Astrocyte (in vitro differentiated cells and primary cell): ENCODE data around the gene NBPF3. TPM values are rescaled to one million over a fixed set of nuclear protein-coding genes. Genes with fewer than 3 reads are reported as not detected.
A peak's percentile ranks its signal among the peaks of the same experiment; 100 is the strongest.

Experiments used
- DNase-seq: peaks from one replicate; pipeline ENCODE4 v3.0.0-alpha.2; 2010; ENCODE audit warnings: low read depth
- FAIRE-seq: peaks from 2 replicates; lab custom pipeline; 2011; peaks lifted over from hg19 to GRCh38; lab: Jason Lieb, UNC
- H2AFZ ChIP-seq: 2 replicates; pipeline ENCODE4 v1.6.0; 2012; ENCODE audit warnings: low read depth, low read length, inconsistent platforms
- H3K27ac ChIP-seq: 2 replicates; pipeline ENCODE4 v1.5.1; 2011; ENCODE audit warnings: low read depth, low read length, inconsistent platforms
- H3K27me3 ChIP-seq: 2 replicates; pipeline ENCODE4 v1.6.0; 2011; ENCODE audit warnings: low read length, inconsistent platforms; ENCODE audit not compliant: insufficient read depth
- H3K36me3 ChIP-seq: 2 replicates; pipeline ENCODE4 v1.5.1; 2011; ENCODE audit warnings: low read length, inconsistent platforms; ENCODE audit not compliant: insufficient read depth
- H3K4me1 ChIP-seq: 2 replicates; pipeline ENCODE4 v1.5.1; 2011; ENCODE audit warnings: low read length, inconsistent platforms; ENCODE audit not compliant: insufficient read depth
- H3K4me2 ChIP-seq: 2 replicates; pipeline ENCODE4 v1.6.0; 2012; ENCODE audit warnings: low read length, inconsistent platforms
- H3K4me3 ChIP-seq: 2 replicates; pipeline ENCODE4 v1.5.1; 2011; ENCODE audit warnings: low read depth, mild to moderate bottlenecking, low read length, inconsistent platforms; ENCODE audit not compliant: insufficient read depth
- H3K79me2 ChIP-seq: 2 replicates; pipeline ENCODE4 v1.6.0; 2012; ENCODE audit warnings: mild to moderate bottlenecking, low read length, inconsistent platforms; ENCODE audit not compliant: insufficient read depth
- H3K9ac ChIP-seq: 2 replicates; pipeline ENCODE4 v1.6.0; 2012; ENCODE audit warnings: mild to moderate bottlenecking, low read length, inconsistent platforms
- H3K9me3 ChIP-seq: 2 replicates; pipeline ENCODE4 v1.5.1; 2012; ENCODE audit warnings: low read depth, mild to moderate bottlenecking, low read length, inconsistent platforms; ENCODE audit not compliant: insufficient read depth
- H4K20me1 ChIP-seq: 2 replicates; pipeline ENCODE4 v1.6.0; 2012; ENCODE audit warnings: low read length, inconsistent platforms; ENCODE audit not compliant: insufficient read depth
- H3K27ac Mint-ChIP-seq: one replicate; pipeline ENCODE4 v1.8.0; 2021; ENCODE audit warnings: mild to moderate bottlenecking, mixed read lengths; ENCODE audit not compliant: unreplicated experiment
- H3K27me3 Mint-ChIP-seq: one replicate; pipeline ENCODE4 v1.8.0; 2021; ENCODE audit warnings: low read depth, mixed read lengths; ENCODE audit not compliant: unreplicated experiment
- H3K36me3 Mint-ChIP-seq: one replicate; pipeline ENCODE4 v1.8.0; 2021; ENCODE audit warnings: low read depth, mixed read lengths; ENCODE audit not compliant: unreplicated experiment
- H3K4me1 Mint-ChIP-seq: one replicate; pipeline ENCODE4 v1.8.0; 2021; ENCODE audit warnings: low read depth, mixed read lengths; ENCODE audit not compliant: unreplicated experiment
- H3K4me3 Mint-ChIP-seq: one replicate; pipeline ENCODE4 v1.8.0; 2021; ENCODE audit warnings: mild to moderate bottlenecking, moderate library complexity, mixed read lengths; ENCODE audit not compliant: unreplicated experiment
- H3K9me3 Mint-ChIP-seq: one replicate; pipeline ENCODE4 v1.8.0; 2021; ENCODE audit warnings: mild to moderate bottlenecking, mixed read lengths; ENCODE audit not compliant: unreplicated experiment
- CTCF ChIP-seq: IDR thresholded peaks from 2 replicates; pipeline ENCODE4 v1.5.1; 2011; ENCODE audit warnings: low read depth, mild to moderate bottlenecking, inconsistent platforms, low read length, moderate library complexity; ENCODE audit not compliant: insufficient read depth
- EZH2 ChIP-seq: IDR thresholded peaks from 2 replicates; pipeline ENCODE4 v1.6.1; 2012; ENCODE audit warnings: mild to moderate bottlenecking, low read length, inconsistent platforms; ENCODE audit not compliant: insufficient read depth
- total RNA-seq: library from RNA; stranded (reverse); gene quantifications from 2 replicates; pipeline ENCODE4 v1.2.1, GENCODE V29; 2021

NBPF3 gene
- total RNA-seq, 1 donor from 2014 or later = 6.0 TPM

- H3K4me2 ChIP-seq = peak overlapping the region; percentile 83
- no peaks in the 10 kb centered on the region for H3K36me3 ChIP-seq
- peaks cover 18% of the 10 kb centered on the region for H3K4me1 Mint-ChIP-seq
- peak overlapping the region; percentile 87 for H3K4me3 Mint-ChIP-seq
- H3K27ac Mint-ChIP-seq = peak overlapping the region; percentile 91
- peaks cover 24% of the 10 kb centered on the region for H3K4me1 ChIP-seq
- H3K27ac ChIP-seq = no peak overlapping the region
- FAIRE-seq = no peak
- peaks cover 2% of the 10 kb centered on the region for H3K36me3 Mint-ChIP-seq
- peak overlapping the region; percentile 60 for H3K9ac ChIP-seq
- H3K79me2 ChIP-seq = no peaks in the 10 kb centered on the region
- peak; percentile 14 for TF ChIP-seq CTCF
- TF ChIP-seq EZH2 = no peak
- no peaks in the 10 kb centered on the region for H4K20me1 ChIP-seq
- no peaks in the 10 kb centered on the region for H3K9me3 Mint-ChIP-seq
- peaks cover 43% of the 10 kb centered on the region for H3K27me3 Mint-ChIP-seq
- H2AFZ ChIP-seq = peak overlapping the region; percentile 64
- no peaks in the 10 kb centered on the region for H3K9me3 ChIP-seq
- no peak overlapping the region for H3K4me3 ChIP-seq
- H3K27me3 ChIP-seq = peaks cover 40% of the 10 kb centered on the region
- DNase-seq = no peak
Measured at GRCh38 chr1:21508580-21509350, 68.8 kb downstream of the NBPF3 start.

- H3K9me3 ChIP-seq = no peaks in the 10 kb centered on the region
- H3K27ac Mint-ChIP-seq = peak within 1 kb of the TSS; percentile 91
- TF ChIP-seq CTCF = no peak
- peak; percentile 94 for TF ChIP-seq EZH2
- H3K36me3 Mint-ChIP-seq = no peaks in the 10 kb centered on the region
- no peaks in the 10 kb centered on the region for H4K20me1 ChIP-seq
- peaks cover 24% of the 10 kb centered on the region for H3K4me1 ChIP-seq
- peak within 1 kb of the TSS; percentile 83 for H3K4me2 ChIP-seq
- peaks cover 48% of the 10 kb centered on the region for H3K27me3 ChIP-seq
- peak within 1 kb of the TSS; percentile 64 for H2AFZ ChIP-seq
- peak within 1 kb of the TSS; percentile 60 for H3K9ac ChIP-seq
- no peak for DNase-seq
- peaks cover 47% of the 10 kb centered on the region for H3K27me3 Mint-ChIP-seq
- H3K79me2 ChIP-seq = no peaks in the 10 kb centered on the region
- no peaks in the 10 kb centered on the region for H3K36me3 ChIP-seq
- no peak within 1 kb of the TSS for H3K27ac ChIP-seq
- H3K4me1 Mint-ChIP-seq = peaks cover 20% of the 10 kb centered on the region
- no peak within 1 kb of the TSS for H3K4me3 ChIP-seq
- FAIRE-seq = no peak
- H3K9me3 Mint-ChIP-seq = no peaks in the 10 kb centered on the region
- peak within 1 kb of the TSS; percentile 87 for H3K4me3 Mint-ChIP-seq
Measured at GRCh38 chr1:21509351-21510112, 69.6 kb downstream of the NBPF3 start, which contains the start of gene ALPL. TSS of gene ALPL (plus strand) at chr1:21509423. CDS start at chr1:21554082, 44,659 bp downstream.
